Activated naive CD8-positive, alpha-beta T cell (primary cell): ENCODE measurements around the gene REELD1.
A peak's percentile ranks its signal among the peaks of the same experiment; 100 is the strongest.

Experiments
- H3K27ac Mint-ChIP-seq: one replicate; pipeline ENCODE4 v1.8.0; 2021; ENCODE audit warnings: mixed read lengths
- H3K27me3 Mint-ChIP-seq: one replicate; pipeline ENCODE4 v1.8.0; 2021; ENCODE audit warnings: mixed read lengths
- H3K36me3 Mint-ChIP-seq: one replicate; pipeline ENCODE4 v1.8.0; 2021; ENCODE audit warnings: mixed read lengths
- H3K4me1 Mint-ChIP-seq: one replicate; pipeline ENCODE4 v1.8.0; 2021; ENCODE audit warnings: low read depth, mixed read lengths
- H3K4me3 Mint-ChIP-seq: one replicate; pipeline ENCODE4 v1.8.0; 2021; ENCODE audit warnings: mild to moderate bottlenecking, mixed read lengths
- H3K9me3 Mint-ChIP-seq: one replicate; pipeline ENCODE4 v1.8.0; 2021; ENCODE audit warnings: low read depth, mixed read lengths

The REELD1 gene

DNA sequence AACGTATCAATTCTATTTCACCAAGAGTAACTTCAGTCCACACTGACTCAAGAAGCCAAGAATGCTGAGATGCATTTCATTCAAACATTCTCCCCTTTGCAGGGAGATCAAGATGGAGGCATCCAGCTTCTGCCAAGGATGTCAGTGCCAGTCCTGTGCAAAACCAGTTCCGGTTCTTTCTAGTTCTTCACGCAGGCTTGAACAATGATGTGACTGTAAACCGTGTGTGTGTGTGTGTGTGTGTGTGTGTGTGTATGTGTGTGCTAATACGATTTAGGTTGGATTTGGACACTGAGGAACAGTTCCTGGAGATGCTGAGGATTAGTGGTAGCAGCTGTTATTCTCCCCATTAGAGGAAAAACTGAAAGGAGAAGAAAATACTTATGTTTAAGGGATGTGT lies at the start of gene REELD1:
Gene REELD1, plus strand, starts transcription at position 301 of the 400 bp plus-strand sequence. CDS start 2,415 bp downstream, outside the sequence.
- H3K4me3 Mint-ChIP-seq: no peak within 1 kb of the TSS
- no peaks in the 10 kb centered on the region for H3K4me1 Mint-ChIP-seq
- H3K9me3 Mint-ChIP-seq: no peaks in the 10 kb centered on the region
- no peak within 1 kb of the TSS for H3K27ac Mint-ChIP-seq
- no peaks in the 10 kb centered on the region for H3K27me3 Mint-ChIP-seq
- no peaks in the 10 kb centered on the region for H3K36me3 Mint-ChIP-seq

DNA sequence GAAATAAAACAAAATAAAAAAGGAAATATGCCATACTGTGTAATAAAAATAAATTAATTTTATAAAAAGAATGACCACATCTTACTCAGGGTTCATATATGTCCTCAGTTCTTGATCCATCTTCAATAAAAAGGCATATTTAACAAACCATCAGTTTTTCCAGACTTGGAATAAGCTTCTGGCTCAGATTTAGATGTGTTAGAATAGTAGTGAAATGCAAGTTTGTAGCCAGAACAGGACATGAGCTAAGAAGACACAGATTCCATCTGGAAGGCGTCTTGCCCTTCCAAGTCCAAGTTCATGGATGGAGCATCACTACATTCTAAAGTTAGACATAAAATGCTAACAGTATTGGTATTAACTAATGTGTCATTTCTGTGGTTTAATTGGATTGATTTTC lies 49.1 kb upstream of the REELD1 start:
- no peak overlapping the region for H3K4me3 Mint-ChIP-seq
- H3K4me1 Mint-ChIP-seq: no peaks in the 10 kb centered on the region
- no peak overlapping the region for H3K27ac Mint-ChIP-seq
- peaks cover 3% of the 10 kb centered on the region for H3K27me3 Mint-ChIP-seq
- peaks cover 8% of the 10 kb centered on the region for H3K36me3 Mint-ChIP-seq
- H3K9me3 Mint-ChIP-seq: no peaks in the 10 kb centered on the region

DNA sequence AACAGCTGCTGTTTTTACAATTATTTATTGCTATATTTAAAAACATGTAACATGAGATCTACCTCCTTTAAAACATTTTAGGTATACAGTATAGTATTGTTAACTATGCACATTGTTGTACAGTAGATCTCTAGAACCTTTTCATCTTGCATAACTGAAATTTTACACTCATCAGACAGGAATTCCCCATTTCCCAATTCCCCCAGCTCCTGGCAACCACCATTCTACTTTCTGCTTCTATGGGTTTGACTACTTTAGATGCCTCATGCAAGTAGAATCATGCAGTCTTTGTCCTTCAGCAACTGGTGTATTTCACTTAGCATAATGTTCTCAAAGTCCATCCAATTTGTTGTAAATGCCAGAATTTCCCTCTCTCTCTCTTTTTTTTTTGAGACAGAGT lies 48.5 kb upstream of the REELD1 start:
- H3K9me3 Mint-ChIP-seq: no peaks in the 10 kb centered on the region
- no peaks in the 10 kb centered on the region for H3K4me1 Mint-ChIP-seq
- H3K27me3 Mint-ChIP-seq: peaks cover 3% of the 10 kb centered on the region
- peaks cover 7% of the 10 kb centered on the region for H3K36me3 Mint-ChIP-seq
- H3K4me3 Mint-ChIP-seq: no peak overlapping the region
- H3K27ac Mint-ChIP-seq: no peak overlapping the region

DNA sequence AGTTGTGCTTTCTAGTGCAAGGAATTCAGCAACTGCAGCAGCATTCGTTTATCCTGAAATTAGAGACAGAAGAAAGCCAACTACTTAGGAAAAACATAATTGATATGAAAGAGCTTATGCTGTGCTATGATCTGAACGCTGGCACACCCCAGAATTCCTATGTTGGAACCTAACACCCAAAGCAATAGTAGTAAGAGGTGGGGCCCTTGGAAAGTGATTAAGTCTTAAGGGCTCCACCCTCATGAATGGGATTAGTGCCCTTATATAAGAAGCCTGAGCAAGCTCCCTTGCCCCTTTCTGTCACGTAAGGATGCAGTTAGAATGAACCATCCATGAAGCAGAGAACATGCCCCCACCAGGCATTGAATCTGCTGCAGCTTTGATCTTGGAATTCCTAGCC lies 44.2 kb upstream of the REELD1 start:
- H3K9me3 Mint-ChIP-seq: no peaks in the 10 kb centered on the region
- no peak overlapping the region for H3K27ac Mint-ChIP-seq
- peaks cover 4% of the 10 kb centered on the region for H3K4me1 Mint-ChIP-seq
- no peaks in the 10 kb centered on the region for H3K27me3 Mint-ChIP-seq
- no peak overlapping the region for H3K4me3 Mint-ChIP-seq
- peaks cover 3% of the 10 kb centered on the region for H3K36me3 Mint-ChIP-seq

DNA sequence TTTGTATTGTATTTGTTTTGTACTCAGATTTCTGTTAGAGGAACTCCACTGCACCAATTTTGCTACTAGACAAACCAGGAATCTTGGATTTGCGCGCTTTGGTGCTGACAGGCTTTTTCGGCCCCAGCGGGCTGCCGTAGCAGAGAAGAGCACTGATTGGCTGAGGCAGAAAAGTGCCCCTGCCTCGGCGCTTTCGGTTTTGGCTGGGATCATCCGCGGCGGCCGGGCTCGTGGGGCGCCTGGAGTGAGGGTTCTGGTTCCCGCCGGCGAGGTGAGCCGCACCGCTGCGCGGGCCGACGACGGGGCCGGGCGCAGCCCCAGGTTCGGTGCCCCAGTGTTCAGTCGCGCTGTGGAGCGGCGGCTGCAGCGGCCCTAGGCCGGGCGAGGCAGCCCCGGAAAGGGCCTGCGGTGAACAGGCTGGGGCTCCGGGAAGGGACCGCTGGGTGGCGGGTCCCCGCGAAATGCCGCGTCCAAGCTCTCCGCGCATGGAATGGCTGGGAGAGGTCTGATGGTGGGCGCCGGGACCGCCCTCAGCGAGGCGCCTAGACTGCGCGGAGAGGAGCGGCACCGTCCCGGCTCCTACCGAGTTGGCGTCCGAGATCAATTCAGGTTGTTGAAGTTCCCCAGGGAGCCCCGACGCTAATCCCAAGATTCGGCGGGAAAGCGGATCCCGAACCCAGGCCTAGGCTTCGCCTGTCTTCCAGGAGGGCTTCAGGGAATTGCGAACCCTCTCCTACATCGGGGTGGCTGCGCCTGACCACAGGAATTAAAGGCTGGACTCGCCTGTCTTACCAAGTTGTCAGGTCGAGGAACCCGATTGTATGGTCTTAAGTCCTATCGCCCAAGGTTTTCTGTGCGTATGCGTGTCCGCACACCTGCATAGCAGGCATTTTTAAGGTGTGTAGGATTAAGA lies 38.5 kb upstream of the REELD1 start, which contains the start of gene LSM6:
Gene LSM6, plus strand, starts transcription at position 178 of the 913 bp plus-strand sequence. CDS start 7,204 bp downstream, outside the sequence.
- peaks cover 51% of the 10 kb centered on the region for H3K4me1 Mint-ChIP-seq
- H3K9me3 Mint-ChIP-seq: no peaks in the 10 kb centered on the region
- H3K4me3 Mint-ChIP-seq: peak within 1 kb of the TSS; percentile 92
- H3K36me3 Mint-ChIP-seq: peaks cover 5% of the 10 kb centered on the region
- no peaks in the 10 kb centered on the region for H3K27me3 Mint-ChIP-seq
- peak within 1 kb of the TSS; percentile 96 for H3K27ac Mint-ChIP-seq

DNA sequence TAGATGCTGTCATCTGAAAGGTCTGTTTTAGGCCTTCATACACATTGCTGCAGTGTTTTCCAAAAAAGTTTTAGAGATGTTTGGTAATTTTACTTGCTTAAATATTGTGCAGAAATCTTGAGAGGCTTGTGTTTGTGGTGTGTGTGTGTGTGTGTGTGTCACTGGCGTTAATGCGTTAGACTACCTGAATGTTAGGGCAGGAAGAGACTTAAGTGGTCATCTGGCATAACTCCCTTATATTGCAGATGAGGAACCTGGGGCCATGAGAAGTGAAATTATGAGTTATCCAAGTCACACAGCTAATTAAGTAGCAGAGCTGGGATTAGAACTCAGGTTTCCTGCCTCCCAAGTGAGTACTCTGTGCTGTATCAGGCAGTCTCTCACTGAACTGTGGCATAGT lies 37.4 kb upstream of the REELD1 start:
- Mint-ChIP-seq H3K27me3 (no peaks in the 10 kb centered on the region), H3K9me3 (no peaks in the 10 kb centered on the region), H3K27ac (peak overlapping the region; percentile 83), H3K36me3 (peaks cover 6% of the 10 kb centered on the region), H3K4me1 (peaks cover 60% of the 10 kb centered on the region), H3K4me3 (peak overlapping the region; percentile 92)

DNA sequence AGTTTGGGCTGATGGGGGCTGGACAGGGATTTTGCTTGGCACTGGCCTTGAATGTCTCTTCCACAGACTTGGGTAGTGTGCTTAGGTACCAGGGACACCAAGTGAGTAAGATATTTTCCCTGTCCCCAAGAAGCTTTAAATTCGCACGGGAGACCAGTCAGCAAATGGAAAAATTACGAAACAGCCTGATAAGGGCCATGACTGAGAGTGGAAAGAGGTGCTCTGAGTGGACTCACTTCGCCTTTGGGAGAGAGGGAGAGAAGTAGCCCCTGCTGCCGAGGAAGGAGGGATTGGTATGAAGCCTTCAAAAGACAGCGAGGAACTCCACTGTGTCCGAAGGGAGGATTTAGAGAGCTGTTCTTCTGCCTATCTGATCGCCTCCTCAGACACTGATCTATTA lies 36.2 kb upstream of the REELD1 start:
- H3K9me3 Mint-ChIP-seq: no peaks in the 10 kb centered on the region
- H3K27me3 Mint-ChIP-seq: no peaks in the 10 kb centered on the region
- H3K27ac Mint-ChIP-seq: peak overlapping the region; percentile 2
- peaks cover 68% of the 10 kb centered on the region for H3K4me1 Mint-ChIP-seq
- H3K36me3 Mint-ChIP-seq: peaks cover 5% of the 10 kb centered on the region
- H3K4me3 Mint-ChIP-seq: peak overlapping the region; percentile 8

DNA sequence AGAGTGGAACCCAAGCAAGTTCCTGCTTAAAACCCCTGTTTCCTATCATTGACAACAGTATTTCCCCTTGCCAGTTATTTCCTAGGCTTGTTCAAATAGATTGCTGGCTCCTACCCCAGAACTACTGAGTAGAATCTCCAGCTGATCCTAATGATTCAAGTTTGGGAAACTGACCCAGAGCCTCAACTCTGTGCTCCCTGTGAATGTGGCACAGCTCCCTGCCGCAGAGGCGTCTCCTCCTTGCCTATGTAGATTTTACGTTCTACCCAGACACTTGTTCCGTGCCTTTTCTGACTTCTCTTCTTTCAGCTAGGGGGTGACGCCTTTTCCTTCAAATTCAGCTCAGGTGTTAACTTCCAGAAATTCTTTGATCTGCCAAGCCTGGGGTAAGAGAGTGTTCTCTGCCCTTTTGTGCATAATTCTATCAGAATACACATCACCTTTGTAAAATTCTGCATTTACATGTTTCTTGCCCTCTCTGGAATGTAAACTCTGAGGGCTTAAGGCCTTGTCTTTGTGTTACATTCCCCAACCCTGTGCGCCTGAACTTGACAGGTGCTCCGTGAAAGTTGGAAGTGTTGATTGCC lies 34.5 kb upstream of the REELD1 start:
- peaks cover 68% of the 10 kb centered on the region for H3K4me1 Mint-ChIP-seq
- no peaks in the 10 kb centered on the region for H3K27me3 Mint-ChIP-seq
- peak overlapping the region; percentile 38 for H3K4me3 Mint-ChIP-seq
- H3K36me3 Mint-ChIP-seq: peaks cover 5% of the 10 kb centered on the region
- peak overlapping the region; percentile 18 for H3K27ac Mint-ChIP-seq
- H3K9me3 Mint-ChIP-seq: no peaks in the 10 kb centered on the region

DNA sequence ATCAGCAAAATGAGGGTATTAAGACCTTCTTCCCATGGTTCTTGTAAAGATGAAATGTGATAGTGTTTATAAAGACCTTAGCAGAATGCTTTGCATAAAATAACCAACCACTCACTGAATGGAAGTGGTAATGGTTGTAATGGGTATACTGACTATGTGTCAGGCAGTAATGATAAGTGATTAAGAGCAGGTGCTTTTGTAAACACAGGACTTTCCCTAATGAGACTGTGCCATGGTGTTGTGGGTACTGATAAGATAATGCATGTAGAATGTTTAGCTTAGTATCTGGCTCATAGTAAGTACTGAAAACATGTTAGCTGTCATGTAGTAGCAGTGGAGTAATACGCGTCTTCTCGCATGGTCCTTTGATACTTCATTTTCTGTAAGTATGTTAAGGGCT lies 31.9 kb upstream of the REELD1 start:
- Mint-ChIP-seq H3K4me1 (peaks cover 54% of the 10 kb centered on the region), H3K4me3 (no peak overlapping the region), H3K36me3 (peaks cover 10% of the 10 kb centered on the region), H3K9me3 (no peaks in the 10 kb centered on the region), H3K27ac (peak overlapping the region; percentile 22), H3K27me3 (no peaks in the 10 kb centered on the region)

DNA sequence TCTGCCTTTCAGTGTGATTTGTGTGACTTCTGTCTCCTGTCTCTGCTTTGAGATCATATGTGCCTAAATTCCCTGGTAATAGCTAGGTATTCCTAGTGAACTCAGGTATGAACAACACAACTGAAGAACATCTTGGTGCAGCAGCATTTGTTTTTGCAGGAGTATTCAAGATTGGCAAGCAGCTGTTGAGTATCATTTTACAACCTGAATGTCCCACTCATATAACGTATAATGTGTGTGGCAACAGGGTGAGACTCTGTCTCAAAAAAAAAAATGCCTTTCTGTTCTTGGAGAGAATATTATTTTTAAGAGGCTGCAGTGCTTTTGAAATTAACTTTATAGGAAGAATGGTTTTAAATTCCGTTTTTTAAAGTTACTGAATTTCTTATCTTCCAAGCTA lies 31.1 kb upstream of the REELD1 start:
- Mint-ChIP-seq H3K27ac (peak overlapping the region; percentile 16), H3K9me3 (no peaks in the 10 kb centered on the region), H3K4me1 (peaks cover 47% of the 10 kb centered on the region), H3K4me3 (no peak overlapping the region), H3K36me3 (peaks cover 11% of the 10 kb centered on the region), H3K27me3 (no peaks in the 10 kb centered on the region)

DNA sequence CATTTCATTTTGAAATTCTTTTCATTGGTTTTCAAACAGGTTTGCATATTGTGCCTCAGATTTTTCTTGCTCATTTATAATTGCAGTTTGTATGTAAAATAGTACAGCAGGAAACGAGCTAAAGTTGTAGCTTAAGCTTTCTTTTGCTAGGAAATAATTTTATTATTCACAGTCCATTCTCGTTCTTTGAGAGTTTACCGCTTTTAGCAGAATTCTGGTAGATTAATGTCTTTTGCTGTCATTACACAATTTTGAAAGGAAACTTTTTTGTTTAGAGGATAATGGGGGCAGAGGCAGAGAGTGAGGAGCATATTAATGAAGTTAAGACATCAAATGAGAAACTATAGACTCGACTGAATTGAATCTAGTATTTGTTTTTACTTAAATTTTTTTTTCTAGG lies 28.3 kb upstream of the REELD1 start:
- peaks cover 14% of the 10 kb centered on the region for H3K36me3 Mint-ChIP-seq
- H3K4me1 Mint-ChIP-seq: peaks cover 19% of the 10 kb centered on the region
- H3K27me3 Mint-ChIP-seq: no peaks in the 10 kb centered on the region
- H3K27ac Mint-ChIP-seq: no peak overlapping the region
- H3K4me3 Mint-ChIP-seq: no peak overlapping the region
- H3K9me3 Mint-ChIP-seq: no peaks in the 10 kb centered on the region

DNA sequence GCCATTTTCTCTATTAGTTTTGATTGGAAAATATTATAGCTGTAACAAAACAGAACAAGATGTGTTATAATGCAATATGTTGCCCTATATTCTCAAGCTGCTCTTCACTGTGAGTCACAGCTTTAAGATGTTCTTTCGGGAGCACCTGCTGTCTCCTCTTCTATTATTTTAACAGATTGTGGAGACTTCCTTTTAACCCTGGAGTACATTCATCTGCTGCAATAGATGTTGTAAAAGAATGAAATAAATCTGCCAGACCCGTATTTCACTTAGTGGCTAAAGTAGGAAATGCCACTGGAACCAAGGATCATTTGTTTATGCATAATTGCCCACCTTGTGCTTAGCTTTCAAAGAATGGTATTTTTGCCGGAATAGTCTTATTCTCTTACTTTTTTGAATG lies 27.7 kb upstream of the REELD1 start:
- no peak overlapping the region for H3K4me3 Mint-ChIP-seq
- no peaks in the 10 kb centered on the region for H3K9me3 Mint-ChIP-seq
- H3K36me3 Mint-ChIP-seq: peaks cover 19% of the 10 kb centered on the region
- H3K27ac Mint-ChIP-seq: peak overlapping the region; percentile 31
- no peaks in the 10 kb centered on the region for H3K27me3 Mint-ChIP-seq
- peaks cover 15% of the 10 kb centered on the region for H3K4me1 Mint-ChIP-seq

DNA sequence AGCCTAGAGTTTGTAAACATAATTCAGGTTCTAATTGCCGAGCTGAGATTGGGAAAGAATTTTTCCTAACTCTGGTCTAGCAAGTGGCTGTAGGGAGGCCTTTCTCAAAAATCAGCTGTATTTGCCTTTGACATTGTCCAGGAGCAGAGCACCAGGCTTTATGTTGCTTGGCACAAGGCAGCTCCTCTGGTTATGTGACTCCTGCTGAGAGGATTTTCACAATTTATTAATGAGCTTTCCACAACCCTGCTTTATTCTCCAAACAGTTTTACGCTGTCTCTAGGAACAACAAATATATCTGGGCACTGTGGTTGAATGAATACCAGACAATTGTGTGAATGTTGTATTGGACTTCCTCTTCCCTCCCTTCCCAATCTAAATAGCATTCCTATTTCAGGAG lies 23.9 kb upstream of the REELD1 start:
- H3K4me1 Mint-ChIP-seq: no peaks in the 10 kb centered on the region
- peaks cover 19% of the 10 kb centered on the region for H3K36me3 Mint-ChIP-seq
- no peak overlapping the region for H3K27ac Mint-ChIP-seq
- H3K4me3 Mint-ChIP-seq: no peak overlapping the region
- H3K9me3 Mint-ChIP-seq: no peaks in the 10 kb centered on the region
- no peaks in the 10 kb centered on the region for H3K27me3 Mint-ChIP-seq

DNA sequence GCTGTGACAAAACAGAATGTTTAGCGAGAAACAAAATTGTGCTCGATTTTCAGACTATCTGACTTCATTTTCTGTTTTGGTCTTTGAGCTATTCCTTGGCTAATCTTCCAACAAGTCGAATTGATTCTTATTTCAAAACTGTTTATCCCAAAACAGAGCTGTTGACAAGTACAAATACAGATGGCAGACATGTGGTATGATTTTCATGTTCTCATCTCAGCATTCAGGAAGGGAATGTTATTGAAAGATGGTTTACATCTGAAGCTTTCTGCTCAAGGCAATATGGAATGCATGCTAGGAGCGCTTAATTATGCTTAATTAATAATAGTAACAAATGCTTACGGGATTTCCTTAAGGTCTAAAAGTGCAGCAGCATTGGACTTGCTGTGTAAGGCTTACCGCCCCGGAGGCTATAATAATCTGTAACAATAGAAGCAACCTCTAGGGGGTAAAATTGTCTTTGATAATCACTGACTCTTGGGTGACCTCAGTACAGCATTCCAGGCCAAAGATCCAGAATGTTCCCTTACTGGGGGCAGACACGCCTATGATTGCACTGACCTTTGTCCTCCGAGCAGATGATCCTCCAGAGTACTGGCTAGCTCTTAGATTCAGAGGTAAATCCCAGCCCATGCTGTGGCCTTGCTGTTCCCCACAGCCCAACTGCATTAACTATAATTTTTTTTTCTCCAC lies 22.4 kb upstream of the REELD1 start:
- no peaks in the 10 kb centered on the region for H3K27me3 Mint-ChIP-seq
- no peaks in the 10 kb centered on the region for H3K4me1 Mint-ChIP-seq
- H3K27ac Mint-ChIP-seq: no peak overlapping the region
- peaks cover 19% of the 10 kb centered on the region for H3K36me3 Mint-ChIP-seq
- H3K4me3 Mint-ChIP-seq: no peak overlapping the region
- H3K9me3 Mint-ChIP-seq: no peaks in the 10 kb centered on the region

DNA sequence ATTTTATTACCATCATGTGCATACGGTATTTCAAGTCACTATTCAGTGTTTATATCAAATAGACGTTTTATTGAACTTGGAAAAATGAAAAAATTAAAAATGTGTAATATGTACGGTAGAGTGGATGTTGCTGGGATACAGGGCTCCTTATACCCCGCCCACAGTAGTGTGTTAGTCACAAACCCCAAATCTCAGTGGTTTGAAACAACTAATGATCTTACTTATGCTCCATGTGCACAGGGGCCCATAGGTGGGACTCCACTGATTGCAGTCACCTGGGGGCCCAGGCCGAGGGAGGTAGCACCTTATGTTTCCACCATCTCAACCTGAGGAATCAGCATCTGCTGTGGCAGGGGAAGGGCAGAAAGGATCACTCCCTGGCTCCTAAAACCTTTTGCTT lies 20.7 kb upstream of the REELD1 start:
- Mint-ChIP-seq H3K36me3 (peaks cover 16% of the 10 kb centered on the region), H3K27ac (no peak overlapping the region), H3K27me3 (no peaks in the 10 kb centered on the region), H3K9me3 (no peaks in the 10 kb centered on the region), H3K4me3 (no peak overlapping the region), H3K4me1 (no peaks in the 10 kb centered on the region)
